ENCODE data around the gene DPRX.

- no peak for TF ChIP-seq CTCF (IDR thresholded peaks at IDR 0.05 in 8 of 11, conservative IDR thresholded peaks at IDR 0.05 in 3 of 11)
- no peak for TF ChIP-seq POLR2A (IDR thresholded peaks at IDR 0.05)
- TF ChIP-seq POLR2AphosphoS5 (IDR thresholded peaks at IDR 0.05): no peak
Observed at GRCh38 chr19:53657778-53658177, 26.0 kb downstream of the DPRX start.
